Measurements from ENCODE around the gene SYT2.

- no peak for TF ChIP-seq ARNTL (CRISPR knock-in tag; IDR thresholded peaks at IDR 0.05; ENCODE audit: borderline replicate concordance, low read depth)
- no peak for TF ChIP-seq RARB (CRISPR knock-in tag; IDR thresholded peaks at IDR 0.05)
- TF ChIP-seq, protein P1, sequence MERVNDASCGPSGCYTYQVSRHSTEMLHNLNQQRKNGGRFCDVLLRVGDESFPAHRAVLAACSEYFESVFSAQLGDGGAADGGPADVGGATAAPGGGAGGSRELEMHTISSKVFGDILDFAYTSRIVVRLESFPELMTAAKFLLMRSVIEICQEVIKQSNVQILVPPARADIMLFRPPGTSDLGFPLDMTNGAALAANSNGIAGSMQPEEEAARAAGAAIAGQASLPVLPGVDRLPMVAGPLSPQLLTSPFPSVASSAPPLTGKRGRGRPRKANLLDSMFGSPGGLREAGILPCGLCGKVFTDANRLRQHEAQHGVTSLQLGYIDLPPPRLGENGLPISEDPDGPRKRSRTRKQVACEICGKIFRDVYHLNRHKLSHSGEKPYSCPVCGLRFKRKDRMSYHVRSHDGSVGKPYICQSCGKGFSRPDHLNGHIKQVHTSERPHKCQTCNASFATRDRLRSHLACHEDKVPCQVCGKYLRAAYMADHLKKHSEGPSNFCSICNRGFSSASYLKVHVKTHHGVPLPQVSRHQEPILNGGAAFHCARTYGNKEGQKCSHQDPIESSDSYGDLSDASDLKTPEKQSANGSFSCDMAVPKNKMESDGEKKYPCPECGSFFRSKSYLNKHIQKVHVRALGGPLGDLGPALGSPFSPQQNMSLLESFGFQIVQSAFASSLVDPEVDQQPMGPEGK (CRISPR knock-in tag; IDR thresholded peaks at IDR 0.05; ENCODE audit: borderline replicate concordance): no peak
- TF ChIP-seq, protein P2, sequence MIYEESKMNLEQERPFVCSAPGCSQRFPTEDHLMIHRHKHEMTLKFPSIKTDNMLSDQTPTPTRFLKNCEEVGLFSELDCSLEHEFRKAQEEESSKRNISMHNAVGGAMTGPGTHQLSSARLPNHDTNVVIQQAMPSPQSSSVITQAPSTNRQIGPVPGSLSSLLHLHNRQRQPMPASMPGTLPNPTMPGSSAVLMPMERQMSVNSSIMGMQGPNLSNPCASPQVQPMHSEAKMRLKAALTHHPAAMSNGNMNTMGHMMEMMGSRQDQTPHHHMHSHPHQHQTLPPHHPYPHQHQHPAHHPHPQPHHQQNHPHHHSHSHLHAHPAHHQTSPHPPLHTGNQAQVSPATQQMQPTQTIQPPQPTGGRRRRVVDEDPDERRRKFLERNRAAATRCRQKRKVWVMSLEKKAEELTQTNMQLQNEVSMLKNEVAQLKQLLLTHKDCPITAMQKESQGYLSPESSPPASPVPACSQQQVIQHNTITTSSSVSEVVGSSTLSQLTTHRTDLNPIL (CRISPR knock-in tag; IDR thresholded peaks at IDR 0.05; ENCODE audit: low read depth): no peak
- no peak for TF ChIP-seq PPARA (CRISPR knock-in tag; IDR thresholded peaks at IDR 0.05; ENCODE audit: borderline replicate concordance)
- TF ChIP-seq OSR1 (CRISPR knock-in tag; IDR thresholded peaks at IDR 0.05): no peak
- no peak for TF ChIP-seq ISL1 (CRISPR knock-in tag; IDR thresholded peaks at IDR 0.05)
- TF ChIP-seq TOX (CRISPR knock-in tag; IDR thresholded peaks at IDR 0.05; ENCODE audit: borderline replicate concordance): no peak
- TF ChIP-seq ZFP30 (CRISPR knock-in tag; IDR thresholded peaks at IDR 0.05): no peak
- no peak for TF ChIP-seq SNAI2 (CRISPR knock-in tag; IDR thresholded peaks at IDR 0.05)
Measured at GRCh38 chr1:202619505-202619904, 90.7 kb downstream of the SYT2 start.

Data from SK-N-SH treated with all-trans-retinoic acid at 6 μM for 48 hours (cell line).